H1 (cell line): ENCODE measurements around the gene RELN. TPM values are rescaled to one million over a fixed set of nuclear protein-coding genes. Genes with fewer than 3 reads are reported as not detected.

Experiments used
- CTCF ChIA-PET: fragments of 300-600 bp; sonication (Branson Sonifier 250); formaldehyde crosslinking; loops from one replicate; lab custom pipeline; 2021; ENCODE audit not compliant: partially characterized antibody; lab: Charles Lee
- POLR2A ChIA-PET: fragments of 300-600 bp; sonication (Branson Sonifier 250); formaldehyde crosslinking; loops from one replicate; lab custom pipeline; 2021; ENCODE audit warnings: inconsistent platforms; ENCODE audit not compliant: partially characterized antibody; lab: Charles Lee
- DNase-seq, 2 experiments: peaks; one replicate each; pipeline versions ENCODE4 v3.0.0 to v3.0.0-alpha.2; 2010 to 2022; ENCODE audit warnings: low spot score in 2 of 2, low read depth in 1 of 2, mixed read lengths in 1 of 2
- FAIRE-seq: peaks from 2 replicates; lab custom pipeline; 2011; peaks lifted over from hg19 to GRCh38; lab: Jason Lieb, UNC
- H2AFZ ChIP-seq: 2 replicates; pipeline ENCODE4 v1.8.1; 2012; ENCODE audit warnings: low read length, inconsistent platforms
- H2AK5ac ChIP-seq: 2 replicates; pipeline ENCODE4 v1.6.1; 2013; ENCODE audit warnings: low read depth, low read length
- H2BK120ac ChIP-seq: replicated peaks from 2 replicates; pipeline ENCODE3; 2013; ENCODE audit warnings: low read depth, low read length, inconsistent platforms
- H2BK12ac ChIP-seq: 2 replicates; pipeline ENCODE4 v1.6.1; 2013; ENCODE audit warnings: low read depth, low read length
- H2BK15ac ChIP-seq: 2 replicates; pipeline ENCODE4 v1.6.1; 2013; ENCODE audit warnings: low read length
- H2BK20ac ChIP-seq: 2 replicates; pipeline ENCODE4 v1.6.1; 2013; ENCODE audit warnings: low read length
- H2BK5ac ChIP-seq: 2 replicates; pipeline ENCODE4 v1.6.1; 2013; ENCODE audit warnings: low read depth, low read length
- H3K14ac ChIP-seq: 2 replicates; pipeline ENCODE4 v1.6.1; 2013; ENCODE audit warnings: inconsistent platforms; ENCODE audit not compliant: insufficient read length
- H3K18ac ChIP-seq: 2 replicates; pipeline ENCODE4 v1.6.1; 2013; ENCODE audit warnings: low read length; ENCODE audit errors: extremely low read depth
- H3K23ac ChIP-seq: 2 replicates; pipeline ENCODE4 v1.6.1; 2013; ENCODE audit warnings: inconsistent platforms; ENCODE audit not compliant: insufficient read length
- H3K23me2 ChIP-seq: 2 replicates; pipeline ENCODE4 v1.6.1; 2013; ENCODE audit warnings: low read depth, low read length
- H3K27ac ChIP-seq: 2 replicates; pipeline ENCODE4 v1.6.1; 2011; ENCODE audit warnings: low read depth, low read length, inconsistent platforms
- H3K27me3 ChIP-seq, 4 experiments: replicated peaks in 1 of 4; 1 replicate in 1 of 4; 2 replicates in 3 of 4; pipeline versions ENCODE4 v1.6.1 to v1.8.1; 2011 to 2013; ENCODE audit warnings: low read length in 3 of 4, mild to moderate bottlenecking in 3 of 4, inconsistent platforms in 2 of 4, mixed read lengths in 2 of 4, moderate library complexity in 1 of 4; ENCODE audit not compliant: control insufficient read depth in 3 of 4, insufficient read depth in 3 of 4; ENCODE audit errors: extremely low read depth in 1 of 4
- H3K36me3 ChIP-seq, 4 experiments: 2 replicates each; pipeline versions ENCODE4 v1.6.1 to v1.8.1; 2011 to 2013; ENCODE audit warnings: mild to moderate bottlenecking in 4 of 4, low read length in 3 of 4, moderate library complexity in 2 of 4, control low read depth in 1 of 4, inconsistent platforms in 1 of 4; ENCODE audit not compliant: insufficient read depth in 4 of 4, control insufficient read depth in 2 of 4
- H3K4ac ChIP-seq: replicated peaks from 2 replicates; pipeline ENCODE3; 2013; ENCODE audit warnings: low read length, low read depth, mixed read lengths, inconsistent platforms; ENCODE audit not compliant: insufficient read length
- H3K4me1 ChIP-seq, 4 experiments: replicated peaks in 1 of 4; 1 replicate in 1 of 4; 2 replicates in 3 of 4; pipeline versions ENCODE4 v1.6.1 to v1.8.1; 2011 to 2013; ENCODE audit warnings: low read length in 3 of 4, inconsistent platforms in 2 of 4, mixed read lengths in 1 of 4; ENCODE audit not compliant: insufficient read depth in 4 of 4, control insufficient read depth in 3 of 4
- H3K4me2 ChIP-seq, 2 experiments: 2 replicates each; pipeline versions ENCODE4 v1.6.1 to v1.8.1; 2011 to 2013; ENCODE audit warnings: low read depth in 2 of 2, low read length in 2 of 2, control low read depth in 1 of 2, inconsistent platforms in 1 of 2, mild to moderate bottlenecking in 1 of 2; ENCODE audit not compliant: insufficient read depth in 1 of 2
- H3K4me3 ChIP-seq, 4 experiments: fragments of 200-600, 300-600 bp in 1 of 4; sonication (generic), shearing (Covaris generic), sonication (Bioruptor Twin) in 1 of 4; 2 replicates each; pipeline versions ENCODE4 v1.5.1 to v1.8.1; 2011 to 2016; ENCODE audit warnings: low read length in 4 of 4, low read depth in 3 of 4, control low read depth in 2 of 4, inconsistent platforms in 2 of 4, mild to moderate bottlenecking in 2 of 4, mixed read lengths in 1 of 4, moderate library complexity in 1 of 4; ENCODE audit not compliant: insufficient read depth in 2 of 4; ENCODE audit errors: extremely low read depth in 1 of 4
- H3K56ac ChIP-seq: replicated peaks from 2 replicates; pipeline ENCODE3; 2013; ENCODE audit warnings: low read depth, mild to moderate bottlenecking, mixed read lengths, low read length, inconsistent platforms; ENCODE audit not compliant: insufficient read length
- H3K79me1 ChIP-seq: 2 replicates; pipeline ENCODE4 v1.6.1; 2013; ENCODE audit warnings: low read depth, low read length, control low read depth
- H3K79me2 ChIP-seq, 2 experiments: 2 replicates each; pipeline versions ENCODE4 v1.6.1 to v1.8.1; 2012 to 2013; ENCODE audit warnings: low read length in 2 of 2, mild to moderate bottlenecking in 2 of 2, inconsistent platforms in 1 of 2; ENCODE audit not compliant: insufficient read depth in 2 of 2, control insufficient read depth in 1 of 2
- H3K9ac ChIP-seq, 4 experiments: replicated peaks in 1 of 4; 1 replicate in 1 of 4; 2 replicates in 3 of 4; pipeline versions ENCODE4 v1.6.1 to v1.8.1; 2011 to 2013; ENCODE audit warnings: low read depth in 3 of 4, low read length in 3 of 4, control low read depth in 2 of 4, mild to moderate bottlenecking in 2 of 4, moderate library complexity in 2 of 4, inconsistent platforms in 1 of 4; ENCODE audit errors: extremely low read depth in 1 of 4
- H3K9me3 ChIP-seq, 2 experiments: 2 replicates each; pipeline versions ENCODE4 v1.6.1 to v1.8.1; 2012 to 2013; ENCODE audit warnings: mild to moderate bottlenecking in 2 of 2, moderate library complexity in 2 of 2, control low read depth in 1 of 2, inconsistent platforms in 1 of 2, low read depth in 1 of 2, low read length in 1 of 2, mixed read lengths in 1 of 2; ENCODE audit not compliant: insufficient read depth in 2 of 2
- H4K20me1 ChIP-seq, 2 experiments: replicated peaks in 1 of 2; 2 replicates each; pipeline versions ENCODE3 to v1.8.1; 2011 to 2013; ENCODE audit warnings: inconsistent platforms in 2 of 2, low read length in 2 of 2, mild to moderate bottlenecking in 1 of 2; ENCODE audit not compliant: insufficient read depth in 2 of 2, control insufficient read depth in 1 of 2
- H4K5ac ChIP-seq: 2 replicates; pipeline ENCODE4 v1.6.1; 2013; ENCODE audit warnings: low read length, low read depth, mixed read lengths, inconsistent platforms; ENCODE audit not compliant: insufficient read length
- H4K8ac ChIP-seq: 2 replicates; pipeline ENCODE4 v1.8.0; 2013; ENCODE audit warnings: mild to moderate bottlenecking, moderate library complexity, low read length, inconsistent platforms; ENCODE audit not compliant: insufficient read depth; ENCODE audit errors: extremely low read depth
- H4K91ac ChIP-seq: replicated peaks from 2 replicates; pipeline ENCODE3; 2013; ENCODE audit warnings: low read length, mixed read lengths, inconsistent platforms; ENCODE audit not compliant: insufficient read length
- CBX5 ChIP-seq: fragments of 300-800, 300-1000 bp; sonication (generic); IDR thresholded peaks from 2 replicates; pipeline ENCODE4 v1.7.1; 2016; ENCODE audit warnings: antibody characterized with exemption, low read length, low read depth
- CHD1 ChIP-seq: IDR thresholded peaks from 2 replicates; pipeline ENCODE4 v1.6.1; 2012; ENCODE audit warnings: low read depth, low read length, improper control_type of control experiment
- CTBP2 ChIP-seq: IDR thresholded peaks from 2 replicates; pipeline ENCODE4 v1.7.0; 2011; ENCODE audit warnings: borderline replicate concordance, mild to moderate bottlenecking, moderate library complexity, mixed read lengths, low read length; ENCODE audit not compliant: insufficient read depth, insufficient read length
- TAF7 ChIP-seq: optimal IDR thresholded peaks from 2 replicates; pipeline ENCODE3; 2011; ENCODE audit warnings: low read depth, mild to moderate bottlenecking, inconsistent platforms, low read length, moderate library complexity, borderline replicate concordance
- ZNF274 ChIP-seq: IDR thresholded peaks from 2 replicates; pipeline ENCODE4 v1.7.0; 2012; ENCODE audit warnings: low read length, borderline replicate concordance; ENCODE audit errors: extremely low read depth
- WGBS, 2 experiments: shearing (Covaris generic) in 1 of 2; methylation state at CpG; one replicate each; pipeline versions ENCODE4 v1.1.6 to v1.1.7; 2013 to 2015; ENCODE audit warnings: low lambda C conversion rate in 2 of 2, mixed read lengths in 2 of 2, inconsistent platforms in 1 of 2, low coverage in 1 of 2, missing lambda C conversion rate in 1 of 2; ENCODE audit not compliant: insufficient replicate concordance in 2 of 2, insufficient coverage in 1 of 2, insufficient read length in 1 of 2; ENCODE audit errors: extremely low coverage in 1 of 2, missing lambda C conversion rate in 1 of 2; 5-methylcytosine and 5-hydroxymethylcytosine counted together
- polyA plus RNA-seq, 7 experiments: library from polyadenylated mRNA; depleted of rRNA in 3 of 7; stranded (reverse) in 5 of 7; unstranded in 2 of 7; fragments of >200 nt in 5 of 7; fragments of 200-250 nt in 2 of 7; gene quantifications; 1 replicate in 5 of 7; 2 replicates in 1 of 7; 4 replicates in 1 of 7; pipeline versions ENCODE4 v1.2.1 to v1.2.3, GENCODE V29; 2011 to 2013; ENCODE audit warnings: missing spikeins in 2 of 7, mixed read lengths in 2 of 7
- total RNA-seq: library from RNA; stranded (reverse); fragmentation: NEBNext Ultra II Directional; extraction: Animal tissue kit (Norgen Biotek cat#: 25700); gene quantifications from 2 replicates; pipeline ENCODE4 v1.2.1, GENCODE V29; 2021

Gene RELN
- total and polyA plus RNA-seq, 2 of the 8 experiments (the other 6 are each of a cell fraction or from before 2014, with no cell fraction given), result 0.03 to 0.07 TPM

DNA sequence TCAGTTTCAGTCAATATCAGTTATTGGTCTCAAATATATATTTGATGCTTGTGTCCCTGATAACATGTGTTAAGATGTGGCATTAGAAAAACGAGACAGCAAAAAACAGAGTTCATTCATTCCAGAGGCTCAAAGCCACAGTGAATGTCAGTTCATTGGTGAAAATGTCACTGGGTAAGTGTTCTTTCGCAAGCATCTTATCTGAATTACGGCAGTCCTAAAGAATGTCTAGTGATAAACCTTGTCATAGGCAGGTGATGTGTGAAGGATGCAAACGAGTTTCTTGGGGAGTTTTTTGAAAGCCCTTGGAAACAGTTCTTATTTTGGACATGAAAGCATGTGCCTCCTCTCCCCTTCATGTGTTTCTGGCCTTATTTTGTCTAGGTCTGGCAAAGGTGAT, 45.9 kb upstream of the RELN start:
- Histone ChIP-seq H3K23me2 (no peaks in the 10 kb centered on the region), H3K18ac (no peak overlapping the region), H3K4me1 (no peaks in the 10 kb centered on the region), H4K8ac (no peak overlapping the region), H3K23ac (no peak overlapping the region), H2BK15ac (no peak overlapping the region), H3K4me3 (no peak overlapping the region), H2BK20ac (no peak overlapping the region), H3K27ac (no peak overlapping the region), H3K56ac (no peak overlapping the region), H3K9me3 (no peaks in the 10 kb centered on the region; a peak in 1 of 4 replicates), H3K4me2 (no peak overlapping the region), H2AFZ (no peak overlapping the region), H3K27me3 (no peaks in the 10 kb centered on the region), H2BK5ac (no peak overlapping the region), H3K9ac (no peak overlapping the region), H2BK12ac (no peak overlapping the region), H3K36me3 (no peaks in the 10 kb centered on the region), H3K4ac (no peak overlapping the region), H3K79me1 (no peaks in the 10 kb centered on the region), H2AK5ac (no peak overlapping the region), H4K20me1 (no peaks in the 10 kb centered on the region), H3K79me2 (no peaks in the 10 kb centered on the region), H4K5ac (no peak overlapping the region), H4K91ac (no peak overlapping the region), H2BK120ac (no peak overlapping the region), H3K14ac (no peak overlapping the region)
- ChIA-PET CTCF (no interaction called here), POLR2A (no interaction called here)
- no peak for DNase-seq
- WGBS, 2 experiments, result 83% methylated on average over 4 of the region's 4 CpGs; no CpG with 5 or more reads in 1 of the 2 experiments
- FAIRE-seq, result no peak
- TF ChIP-seq CTBP2 (no peak), ZNF274 (no peak), CHD1 (no peak), CBX5 (no peak), TAF7 (no peak)
